ENCODE measurements around the gene TRIM49D1.
"Not testable (repeated sequence)": the region's sequence is repeated elsewhere in the genome, so short reads cannot be mapped to it uniquely, and the experiment has no call there.

TRIM49D1 gene

GRCh38 chr11:89922195-89922660, at the start of gene TRIM49D1:
Gene TRIM49D1, minus strand, starts transcription at chr11:89922245. Its CDS starts 4,535 bp downstream, at chr11:89917710.
- DNase-seq: no peak

- DNase-seq: not testable (repeated sequence)
These were observed 43.7 kb upstream of the TRIM49D1 start, which contains the start of gene TRIM64 for GRCh38 chr11:89965737-89966136. Gene TRIM64, plus strand, starts transcription at chr11:89966037. Its CDS starts 2,467 bp downstream, at chr11:89968504.

GRCh38 chr11:89960833-89961232, 38.8 kb upstream of the TRIM49D1 start:
- DNase-seq: not testable (repeated sequence)

- not testable (repeated sequence) for DNase-seq
These were observed 1.7 kb upstream of the TRIM49D1 start, which contains the start of gene TRIM49D2 for GRCh38 chr11:89923764-89924163. Gene TRIM49D2, plus strand, starts transcription at chr11:89924064. Its CDS starts 2,698 bp downstream, at chr11:89926762.

GRCh38 chr11:89900809-89901208, 21.2 kb downstream of the TRIM49D1 start:
- not testable (repeated sequence) for DNase-seq

- DNase-seq: not testable (repeated sequence)
These were observed 28.8 kb downstream of the TRIM49D1 start for GRCh38 chr11:89893245-89893644.

- not testable (repeated sequence) for DNase-seq
These were observed 44.5 kb downstream of the TRIM49D1 start for GRCh38 chr11:89877511-89877910.

GRCh38 chr11:89872588-89872987, 49.5 kb downstream of the TRIM49D1 start:
- not testable (repeated sequence) for DNase-seq

GRCh38 chr11:89865223-89865622, 56.8 kb downstream of the TRIM49D1 start:
- not testable (repeated sequence) for DNase-seq

- DNase-seq: peak; percentile 19
These were observed 57.9 kb downstream of the TRIM49D1 start for GRCh38 chr11:89863906-89864704.
